Uterus (tissue), 2 donors: Measurements from ENCODE around the gene IP6K1.

Source experiments
- CTCF ChIP-seq, 4 experiments: fragments of 200-600 bp in 2 of 4; fragments of 450-650 bp in 2 of 4; sonication (generic) in 2 of 4; IDR thresholded peaks; one replicate each; pipeline ENCODE4 v1.5.1; 2016 to 2019; ENCODE audit warnings: antibody characterized with exemption in 4 of 4, mild to moderate bottlenecking in 2 of 4, moderate library complexity in 1 of 4
- POLR2A ChIP-seq, 2 donors: fragments of 450-650 bp; IDR thresholded peaks; one replicate each; pipeline ENCODE4 v1.6.1; 2016; ENCODE audit warnings: antibody characterized with exemption in 2 of 2, mild to moderate bottlenecking in 1 of 2, moderate library complexity in 1 of 2

- TF ChIP-seq CTCF (IDR thresholded peaks at IDR 0.05) (no peak), POLR2A (IDR thresholded peaks at IDR 0.05) (no peak)
Observed at GRCh38 chr3:49763981-49764380, 22.4 kb downstream of the IP6K1 start.
